CD4-positive, alpha-beta T cell treated with Interleukin-6 at 100 ng/mL for 8 hours (primary cell): ENCODE measurements around the gene ESYT3.
"Not testable (repeated sequence)": the region's sequence is repeated elsewhere in the genome, so short reads cannot be mapped to it uniquely, and the experiment has no call there.

ENCODE experiments used
- DNase-seq: peaks from one replicate; pipeline ENCODE4 v3.0.0-alpha.2; 2020; ENCODE audit warnings: mixed read lengths, low spot score

ESYT3 gene

GRCh38 chr3:138443521-138444503 is 9.4 kb downstream of the ESYT3 start:
- no peak for DNase-seq

GRCh38 chr3:138445236-138445635 is 10.8 kb downstream of the ESYT3 start:
- no peak for DNase-seq

- no peak for DNase-seq
Observed at GRCh38 chr3:138445654-138446053, 11.2 kb downstream of the ESYT3 start.

GRCh38 chr3:138448631-138449030 is 14.2 kb downstream of the ESYT3 start:
- no peak for DNase-seq

- no peak for DNase-seq
Observed at GRCh38 chr3:138449490-138449889, 15.1 kb downstream of the ESYT3 start.

GRCh38 chr3:138450181-138450580 is 15.8 kb downstream of the ESYT3 start:
- no peak for DNase-seq

- DNase-seq: no peak
Observed at GRCh38 chr3:138450704-138451424, 16.4 kb downstream of the ESYT3 start.

GRCh38 chr3:138451595-138452162 is 17.3 kb downstream of the ESYT3 start:
- no peak for DNase-seq

- DNase-seq: no peak
Observed at GRCh38 chr3:138452436-138452835, 18.0 kb downstream of the ESYT3 start.

GRCh38 chr3:138453940-138454339 is 19.5 kb downstream of the ESYT3 start:
- not testable (repeated sequence) for DNase-seq

GRCh38 chr3:138455801-138456716 is 21.6 kb downstream of the ESYT3 start:
- DNase-seq: no peak

- DNase-seq: no peak
Observed at GRCh38 chr3:138456961-138457862, 22.8 kb downstream of the ESYT3 start.

- no peak for DNase-seq
Observed at GRCh38 chr3:138457863-138458735, 23.7 kb downstream of the ESYT3 start.

GRCh38 chr3:138458774-138459499 is 24.5 kb downstream of the ESYT3 start:
- no peak for DNase-seq

GRCh38 chr3:138459619-138460535 is 25.5 kb downstream of the ESYT3 start:
- DNase-seq: no peak

GRCh38 chr3:138460536-138461205 is 26.3 kb downstream of the ESYT3 start:
- no peak for DNase-seq

- DNase-seq: no peak
Observed at GRCh38 chr3:138461246-138461645, 26.8 kb downstream of the ESYT3 start.
